Medulla oblongata (tissue), 1 donor: ENCODE results near the gene TEDC1.
A peak's percentile ranks its signal among the peaks of the same experiment; 100 is the strongest.

Experiments used
- DNase-seq: peaks from one replicate; pipeline ENCODE4 v3.0.0-alpha.2; 2015; ENCODE audit errors: extremely low spot score

TEDC1 gene

DNA sequence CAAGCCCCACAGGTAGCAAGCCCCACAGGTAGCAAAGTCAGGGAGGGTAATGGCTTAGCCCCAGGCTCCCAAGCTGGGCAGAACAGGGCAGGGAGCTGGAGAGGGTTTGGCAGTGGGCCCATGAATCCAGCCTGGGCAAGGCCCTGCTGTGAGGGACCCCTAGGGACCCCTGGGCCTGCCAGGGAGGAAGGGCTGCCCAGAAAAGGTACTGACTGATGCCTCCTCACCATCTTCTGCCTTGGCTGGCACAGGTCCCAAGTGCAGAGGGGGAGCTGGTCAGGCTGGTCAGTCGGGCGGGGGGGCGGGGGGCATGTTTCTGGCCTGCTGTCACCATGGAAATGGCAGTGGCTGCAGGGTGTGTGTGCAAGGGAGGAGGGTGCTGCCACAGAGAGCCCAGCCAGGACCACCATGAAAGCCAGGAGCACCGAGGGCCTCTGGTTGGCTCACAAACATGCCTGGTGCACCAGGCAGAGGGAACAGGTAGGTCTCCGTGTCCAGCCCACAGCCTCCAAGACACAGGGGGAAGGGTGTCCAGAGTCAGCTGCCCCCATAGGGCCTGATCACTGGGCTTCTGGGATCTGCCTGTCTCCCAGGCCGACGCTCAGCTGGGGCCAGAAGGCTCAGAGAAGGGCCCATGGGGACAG, 17.9 kb upstream of the TEDC1 start:
- no peak for DNase-seq

DNA sequence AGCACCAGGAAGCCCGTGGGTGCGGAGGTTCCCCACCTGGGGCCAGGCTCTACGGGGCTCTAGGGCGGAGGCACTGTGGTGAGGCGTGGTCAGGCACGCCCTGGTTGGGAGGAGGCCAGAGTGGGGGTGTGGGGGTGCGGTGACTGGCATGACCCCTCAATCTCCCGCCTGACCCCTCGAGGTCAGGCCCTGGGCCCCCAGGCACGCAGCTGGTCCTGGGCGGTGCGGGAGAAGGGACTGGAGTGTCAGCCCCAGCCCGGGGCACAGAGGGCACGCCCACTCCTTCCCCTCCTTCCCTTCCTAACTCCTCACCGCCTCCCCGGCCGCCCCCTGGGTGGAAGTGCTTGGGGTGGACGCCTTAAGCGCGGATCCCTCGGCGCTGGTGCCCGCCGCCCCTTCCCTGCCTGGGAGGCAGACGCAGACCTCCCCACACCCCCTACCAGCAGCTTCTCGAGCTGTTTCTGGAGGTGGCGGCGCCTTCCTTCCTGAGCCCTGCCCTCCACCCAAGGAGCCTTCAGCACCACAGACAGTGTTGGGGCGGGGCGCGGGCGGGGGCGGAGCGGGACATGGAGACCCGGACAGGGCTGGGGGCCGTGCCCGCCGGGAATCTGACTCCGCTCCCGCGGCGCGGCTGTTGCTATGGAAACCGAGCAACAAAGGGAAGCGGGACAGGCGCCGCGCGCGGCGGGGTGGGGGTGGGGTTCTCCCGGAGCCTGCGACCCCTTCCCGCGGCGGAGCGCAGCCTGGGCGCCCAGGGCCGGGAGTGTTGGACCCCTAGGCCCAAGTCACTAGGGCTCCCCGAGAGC, 17.2 kb upstream of the TEDC1 start:
- DNase-seq = no peak

DNA sequence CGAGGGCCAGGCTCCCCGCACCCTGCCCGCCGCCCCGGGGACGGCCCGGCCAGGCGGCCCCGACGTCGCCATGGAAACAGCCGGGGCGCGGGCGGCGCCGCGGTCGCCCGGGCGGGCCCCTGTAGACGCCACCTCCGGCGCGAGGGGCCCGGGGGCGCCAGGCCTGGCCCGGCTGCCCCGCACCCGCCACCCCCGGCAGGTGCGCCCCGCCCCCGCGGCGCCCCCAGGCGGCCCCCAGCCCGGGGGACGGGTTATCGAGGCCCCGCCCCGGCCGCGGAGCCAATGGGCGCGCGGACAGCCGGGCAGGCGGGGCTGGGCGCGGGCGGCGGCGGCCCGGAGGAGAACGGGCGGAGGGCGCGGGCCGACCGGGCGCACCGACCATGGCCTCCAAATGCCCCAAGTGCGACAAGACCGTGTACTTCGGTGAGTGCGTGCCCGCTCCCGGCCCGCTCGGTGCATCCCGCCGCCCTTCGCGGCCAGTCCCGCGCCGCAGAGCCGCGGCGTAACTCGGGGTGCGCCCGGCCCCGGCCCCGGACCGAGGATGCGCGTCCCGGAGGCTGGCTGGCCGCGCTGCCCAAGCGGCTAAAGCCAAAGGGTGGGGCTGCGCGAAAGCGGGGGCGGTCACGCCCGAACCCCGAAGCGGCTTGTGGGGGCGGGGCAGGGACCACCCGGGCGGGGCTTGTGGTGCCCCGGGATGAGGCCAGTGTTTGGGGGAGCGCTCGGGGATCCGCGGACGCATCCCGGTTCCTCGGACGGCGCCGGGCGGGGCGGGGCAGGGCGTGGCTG, 16.4 kb upstream of the TEDC1 start, which contains the start of gene CRIP2:
Gene CRIP2 (plus strand): TSS at position 339 of the 786 bp plus-strand sequence. CDS start 42 bp downstream, at position 381.
- DNase-seq = no peak

DNA sequence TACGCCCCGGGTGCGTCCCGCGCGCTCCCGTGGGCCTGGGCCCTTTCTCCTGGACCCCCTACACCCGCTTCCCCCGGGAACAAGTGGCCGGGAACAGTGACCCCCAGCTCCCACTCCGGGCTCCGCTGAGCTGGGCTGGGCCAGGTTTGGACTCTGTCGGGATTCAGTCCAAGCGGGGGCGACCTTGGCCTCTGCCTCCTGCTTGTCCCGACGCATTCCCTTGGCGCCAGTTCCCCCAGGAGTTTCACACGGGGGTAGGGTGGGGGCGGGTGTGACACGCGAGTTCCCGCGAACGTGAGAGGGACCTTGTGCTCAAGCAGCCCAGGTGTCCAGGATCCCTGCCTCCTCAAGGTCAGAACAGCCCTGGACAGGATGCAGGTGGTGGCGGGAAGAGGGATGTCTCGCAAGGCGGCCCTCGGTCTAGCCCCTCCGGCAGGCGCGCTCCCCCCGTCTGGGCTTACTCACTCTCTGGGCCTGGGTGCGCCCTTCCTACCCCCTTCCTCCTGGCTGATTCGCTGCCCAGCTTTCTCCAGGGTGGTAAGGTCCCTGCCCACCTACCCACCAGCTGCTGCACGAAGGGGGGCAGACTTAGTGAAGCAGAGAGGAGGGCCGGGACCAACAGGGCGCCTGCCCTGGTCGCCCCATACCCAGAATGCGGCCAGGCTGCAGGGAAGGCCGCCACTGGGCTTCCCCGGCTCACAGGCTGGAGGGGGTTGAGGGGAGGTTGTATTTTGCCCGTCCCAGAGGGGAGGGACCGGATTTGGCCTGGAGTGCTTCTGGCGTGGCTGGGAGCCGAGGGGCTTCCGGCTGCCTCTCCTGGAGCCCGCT, 15.6 kb upstream of the TEDC1 start:
- no peak for DNase-seq

- peak; percentile 88 for DNase-seq
Observed at GRCh38 chr14:105476097-105476830, 14.8 kb upstream of the TEDC1 start.

- DNase-seq = no peak
Observed at GRCh38 chr14:105476831-105477659, 14.0 kb upstream of the TEDC1 start.

GRCh38 chr14:105477660-105478397, 13.2 kb upstream of the TEDC1 start:
- DNase-seq = no peak

DNA sequence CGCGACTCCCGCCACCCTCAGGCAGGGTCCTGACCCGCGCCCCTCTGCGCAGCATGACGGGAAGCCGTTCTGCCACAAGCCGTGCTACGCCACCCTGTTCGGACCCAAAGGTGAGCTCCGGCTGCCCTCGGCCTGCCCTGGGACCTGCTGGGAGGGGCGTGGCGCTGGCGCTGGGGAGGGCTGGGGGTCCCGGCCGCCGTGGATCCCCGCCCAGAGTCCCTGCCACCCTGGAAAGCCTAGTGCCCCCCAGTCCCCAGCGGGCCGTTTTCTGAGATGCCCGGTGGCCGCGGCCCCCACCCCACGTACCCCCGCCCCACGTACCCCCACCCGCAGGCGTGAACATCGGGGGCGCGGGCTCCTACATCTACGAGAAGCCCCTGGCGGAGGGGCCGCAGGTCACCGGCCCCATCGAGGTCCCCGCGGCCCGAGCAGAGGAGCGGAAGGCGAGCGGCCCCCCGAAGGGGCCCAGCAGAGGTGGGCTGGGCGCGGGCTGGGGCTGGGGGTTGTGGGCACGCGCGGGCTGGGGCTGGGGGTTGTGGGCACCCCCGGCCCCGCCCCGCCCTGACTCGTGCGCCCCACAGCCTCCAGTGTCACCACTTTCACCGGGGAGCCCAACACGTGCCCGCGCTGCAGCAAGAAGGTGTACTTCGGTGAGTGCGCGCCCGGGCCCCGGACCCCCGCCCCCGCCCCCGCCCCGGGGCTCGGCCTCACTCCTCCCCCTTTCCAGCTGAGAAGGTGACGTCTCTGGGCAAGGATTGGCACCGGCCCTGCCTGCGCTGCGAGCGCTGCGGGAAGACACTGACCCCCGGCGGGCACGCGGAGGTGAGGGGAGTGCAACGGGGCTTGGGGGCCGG, 12.4 kb upstream of the TEDC1 start:
- DNase-seq = no peak

- DNase-seq = no peak
Observed at GRCh38 chr14:105479431-105480158, 11.5 kb upstream of the TEDC1 start.

DNA sequence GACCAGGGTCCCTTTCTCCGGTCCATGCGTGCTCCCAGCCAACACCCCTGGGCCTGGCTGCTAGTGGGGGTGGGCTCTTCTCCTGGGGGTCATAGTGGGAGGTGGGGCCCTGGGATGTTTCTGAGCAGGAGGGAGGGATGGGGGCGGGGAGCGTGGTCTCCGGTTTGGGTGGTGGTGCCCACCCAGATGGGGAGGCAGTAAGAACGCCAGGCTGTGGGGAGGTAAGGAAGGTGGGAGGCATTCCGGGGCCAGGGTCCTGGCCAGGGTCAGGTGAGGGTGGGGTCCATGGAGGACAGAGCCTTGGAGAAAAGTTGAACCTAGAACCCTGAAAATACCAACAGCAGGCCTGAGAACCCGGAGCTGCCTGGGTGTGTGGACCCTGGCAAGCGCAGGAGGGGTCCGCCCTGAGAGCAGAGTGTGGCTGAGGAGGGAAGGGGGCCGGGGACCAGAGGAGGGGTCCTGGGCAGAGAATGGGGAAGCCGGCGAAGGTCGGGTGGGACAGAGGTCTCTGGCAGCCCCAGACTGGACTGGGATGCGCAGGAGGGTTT, 10.8 kb upstream of the TEDC1 start:
- no peak for DNase-seq

DNA sequence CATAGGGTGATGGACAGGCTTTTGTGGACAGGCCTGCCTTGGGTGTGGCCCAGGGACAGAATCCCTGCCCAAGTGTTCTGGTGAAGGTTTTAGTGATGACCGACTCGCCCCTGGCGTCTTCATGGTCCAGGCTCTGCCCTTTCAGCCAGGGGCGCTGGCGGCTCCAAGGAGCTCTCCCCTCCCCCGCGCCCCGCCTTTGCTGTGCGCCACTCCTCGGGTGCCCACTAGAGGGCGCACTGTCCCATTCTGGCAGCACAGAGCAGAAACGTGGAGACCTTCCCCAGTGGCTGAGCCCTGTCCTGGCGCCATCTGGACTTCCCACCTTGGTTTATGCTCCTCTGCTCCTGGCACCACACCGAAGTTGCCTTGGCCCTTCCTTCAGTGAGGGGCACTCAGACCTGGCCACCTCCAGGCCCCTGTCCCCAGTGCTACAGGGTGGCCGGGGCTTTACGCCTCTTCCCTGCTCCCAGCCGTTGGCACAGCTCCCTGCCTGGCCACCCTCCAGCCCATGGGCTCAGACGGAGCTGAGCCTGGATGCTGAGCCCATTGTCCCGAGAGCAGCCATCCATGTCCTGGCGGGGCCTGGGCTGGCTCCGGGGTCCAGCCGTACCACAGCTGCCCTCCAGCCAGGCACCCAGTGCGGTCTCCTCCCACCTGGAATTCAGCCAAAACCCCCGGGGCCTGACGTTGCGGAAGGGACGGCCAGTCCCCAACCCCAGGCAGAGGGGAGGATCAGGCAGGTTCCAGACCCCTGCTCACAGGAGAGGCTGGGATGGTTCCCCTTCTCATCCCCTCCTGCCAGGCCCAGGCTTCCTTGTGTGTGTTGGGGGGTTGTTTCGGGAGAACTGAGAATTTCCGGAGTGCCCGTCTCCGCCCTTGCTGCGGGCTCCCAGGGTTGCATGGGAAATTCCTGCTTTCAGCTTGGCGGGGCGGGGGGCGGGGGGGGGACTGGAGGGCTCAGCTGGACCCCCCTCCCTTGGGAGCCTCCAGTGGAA, 9.9 kb upstream of the TEDC1 start:
- peak; percentile 92 for DNase-seq

GRCh38 chr14:105481886-105482457, 9.1 kb upstream of the TEDC1 start:
- DNase-seq = peak; percentile 90

DNA sequence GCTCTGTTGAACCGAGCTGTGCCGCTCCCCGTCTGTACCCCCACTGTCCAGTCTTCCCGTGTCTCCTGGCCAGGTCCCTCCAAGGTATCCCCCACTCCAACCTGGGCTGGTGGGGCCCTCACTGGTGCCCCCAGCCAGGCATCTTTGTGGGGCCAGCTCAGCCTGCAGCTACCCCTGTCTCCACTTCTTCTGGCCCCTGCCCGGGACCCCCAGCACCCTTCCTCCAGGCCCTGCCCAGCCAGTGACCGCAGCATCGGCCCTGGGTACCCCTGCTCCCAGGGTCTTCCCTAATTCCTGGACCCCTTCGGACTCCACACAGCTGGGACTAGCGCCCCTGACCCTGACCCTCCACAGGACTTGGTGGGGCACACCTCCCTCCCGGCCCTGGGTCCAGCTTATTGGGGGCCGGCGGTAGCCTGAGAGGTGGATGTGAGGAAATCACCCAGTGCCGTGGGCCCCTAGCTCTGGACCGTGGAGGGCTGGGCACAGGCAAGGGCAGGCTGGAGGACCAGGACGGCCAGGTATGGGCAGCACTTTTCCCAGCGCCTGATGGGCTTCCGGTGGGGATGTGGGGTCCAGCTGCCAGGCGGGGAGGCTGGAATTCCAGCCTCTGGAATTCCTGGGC, 8.4 kb upstream of the TEDC1 start:
- no peak for DNase-seq

DNA sequence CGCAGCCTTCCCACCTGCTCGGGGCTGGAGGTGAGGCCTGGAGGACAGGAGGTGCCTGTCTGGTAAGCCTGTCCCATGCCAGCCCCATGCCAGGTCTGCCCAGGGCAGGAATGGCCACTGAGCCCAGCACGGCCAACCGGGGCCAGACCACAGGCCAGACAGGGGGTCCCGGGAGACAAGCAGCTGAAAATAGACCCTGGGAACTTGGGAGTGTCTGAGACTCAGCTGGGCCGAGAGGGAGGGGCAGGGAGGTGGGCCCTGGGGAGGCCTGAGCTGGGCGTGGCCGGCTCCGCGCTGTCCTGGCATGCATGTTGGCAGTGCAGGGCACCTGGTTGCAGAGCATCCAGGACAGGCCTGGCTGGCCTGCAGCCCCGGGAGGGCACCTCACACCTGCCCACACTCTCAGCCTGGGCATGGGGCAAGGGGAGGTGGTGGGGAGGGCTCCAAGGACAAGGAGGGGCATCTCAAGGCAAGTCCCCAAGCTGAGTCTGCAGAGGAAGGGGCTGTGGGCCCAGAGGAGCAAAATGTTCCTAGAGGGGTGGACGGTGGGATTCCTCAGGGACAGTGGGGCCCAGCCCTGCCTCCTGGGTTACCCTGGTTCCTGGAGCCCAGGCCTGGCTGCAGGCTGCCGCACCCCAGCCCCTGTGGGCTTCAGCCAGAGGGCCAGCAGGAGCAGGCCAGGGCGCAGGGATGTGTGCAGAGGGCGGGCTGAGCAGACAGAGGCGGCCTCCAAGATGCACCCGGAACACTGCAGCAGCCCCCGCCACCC, 7.6 kb upstream of the TEDC1 start:
- DNase-seq = no peak
